Sciatic nerve (tissue), 2 donors: ENCODE measurements around the gene ANO10. TPM values are rescaled to one million over a fixed set of nuclear protein-coding genes. Genes with fewer than 3 reads are reported as not detected.

Source experiments
- ATAC-seq: fragments of 200-7000 bp; cut with Tn5 transposase; one replicate; pipeline ENCODE4 v1.9.1; 2020; ENCODE audit warnings: mild to moderate bottlenecking, moderate library complexity
- DNase-seq: peaks from one replicate; pipeline ENCODE4 v3.0.0-alpha.2; 2020; ENCODE audit warnings: low spot score
- intact Hi-C: fragments of 100-400 bp; cut with DNase I; formaldehyde crosslinking; loops from one replicate; pipeline ENCODE4 v1.14.2; 2022
- total RNA-seq: library from RNA; stranded (reverse); fragmentation: NEBNext Ultra II Directional; extraction: Animal tissue kit (Norgen Biotek cat#: 25700); gene quantifications from one replicate; pipeline ENCODE4 v1.2.1, GENCODE V29; 2021
- donor health status: DM: no; HTN: no; CAD: no.
- donor health status: DM: no; HTN: no; CAD: no.

Gene ANO10
- total RNA-seq, 1 donor from 2014 or later = 30.9 TPM

DNA sequence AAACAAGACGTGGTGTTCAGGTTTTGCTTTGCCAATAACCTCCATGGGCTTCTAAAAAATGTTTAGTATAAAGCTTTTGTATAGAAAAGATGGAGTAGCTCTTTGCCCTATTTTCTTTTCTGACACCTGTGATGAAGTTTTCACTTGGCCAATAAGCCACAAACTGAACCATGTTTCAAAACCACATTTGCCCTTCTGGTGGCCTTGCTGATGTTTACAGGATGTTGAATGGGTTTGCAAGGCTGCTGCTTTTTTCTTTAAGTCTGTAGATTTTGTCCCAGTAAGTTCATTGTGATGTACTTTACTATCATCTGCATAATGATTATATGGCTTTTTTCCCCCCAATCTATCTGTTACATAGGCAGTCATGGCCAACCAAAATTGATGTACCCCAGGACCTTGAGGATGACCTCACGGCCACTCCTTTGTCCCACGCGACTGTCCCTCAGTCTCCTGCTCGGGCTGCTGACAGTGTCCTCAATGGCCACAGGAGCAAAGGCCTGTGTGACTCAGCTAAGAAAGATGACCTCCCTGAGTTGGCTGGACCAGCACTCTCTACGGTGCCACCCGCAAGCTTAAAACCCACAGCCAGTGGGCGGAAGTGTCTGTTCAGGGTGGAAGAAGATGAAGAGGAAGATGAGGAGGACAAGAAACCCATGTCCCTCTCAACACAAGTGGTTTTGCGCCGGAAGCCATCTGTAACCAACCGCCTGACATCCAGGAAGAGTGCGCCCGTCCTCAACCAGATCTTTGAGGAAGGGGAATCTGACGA is 274.6 kb downstream of the ANO10 start:
- ATAC-seq = no peak
- intact Hi-C loops = no loop called here

DNA sequence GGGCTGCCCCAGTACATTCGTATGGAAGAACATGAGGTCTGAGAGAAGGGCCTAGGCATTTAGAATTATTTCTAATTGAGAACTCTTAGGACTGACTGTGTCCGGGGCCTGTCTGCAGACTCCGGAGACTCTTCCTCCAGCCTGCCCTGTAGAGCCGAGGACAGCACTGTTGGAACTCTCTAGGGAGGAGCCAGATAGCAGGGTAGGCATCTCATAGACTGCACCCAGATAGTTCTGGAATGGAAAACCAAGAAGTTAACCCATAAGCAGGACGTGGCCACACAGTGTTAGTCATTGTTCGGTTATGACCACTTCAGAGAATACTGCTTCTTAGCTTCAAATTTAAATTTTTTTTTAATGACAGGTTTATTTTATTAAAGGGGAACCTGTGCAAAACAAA is 275.9 kb downstream of the ANO10 start:
- peak; percentile 27 for ATAC-seq

More for the DNA sequence above, 274.6 kb downstream of the ANO10 start:
- DNase-seq = no peak

DNA sequence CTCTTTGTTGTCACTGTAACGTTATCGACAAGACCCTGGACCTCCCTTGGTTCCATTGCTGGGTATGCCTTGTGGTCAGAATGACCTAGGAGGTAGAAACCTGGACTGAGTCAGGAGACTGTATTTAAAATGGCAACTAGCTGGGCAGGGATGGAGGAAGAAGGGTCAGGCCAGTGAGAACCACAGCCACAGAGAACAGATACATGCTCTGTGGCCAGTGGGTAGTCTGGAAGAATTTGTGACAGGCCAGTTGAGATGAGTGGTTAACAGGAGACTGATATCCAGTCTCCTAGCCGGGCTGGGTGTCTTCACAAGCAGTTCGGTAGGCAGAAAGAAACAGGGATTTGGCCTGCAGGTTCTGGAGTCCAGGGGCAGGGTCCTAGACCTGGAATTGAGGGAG is 276.6 kb downstream of the ANO10 start:
- intact Hi-C loops = no loop called here
- ATAC-seq (no peak), DNase-seq (no peak)

More for the DNA sequence above, 275.9 kb downstream of the ANO10 start:
- intact Hi-C loops = no loop called here
- DNase-seq = no peak

DNA sequence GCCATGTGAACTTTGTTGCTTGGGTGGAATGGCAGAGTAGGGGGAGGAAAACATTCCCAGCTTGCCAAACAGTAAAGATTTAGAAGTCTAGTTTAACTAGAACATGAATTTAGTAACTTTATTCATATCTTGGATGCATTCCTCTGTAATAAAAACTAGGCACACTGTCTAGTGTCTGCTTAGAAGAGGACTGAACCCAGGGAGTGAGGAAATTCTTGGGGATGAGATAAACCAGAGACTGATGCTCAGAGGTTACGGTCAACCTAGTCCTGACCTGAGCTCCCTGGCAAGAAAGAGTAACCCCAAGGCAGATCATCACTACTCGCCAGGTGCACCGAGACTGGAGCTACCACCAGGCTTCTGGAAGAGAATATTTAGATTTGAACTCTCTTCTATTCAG is 277.3 kb downstream of the ANO10 start:
- intact Hi-C loops = no loop called here
- no peak for DNase-seq
- no peak for ATAC-seq

DNA sequence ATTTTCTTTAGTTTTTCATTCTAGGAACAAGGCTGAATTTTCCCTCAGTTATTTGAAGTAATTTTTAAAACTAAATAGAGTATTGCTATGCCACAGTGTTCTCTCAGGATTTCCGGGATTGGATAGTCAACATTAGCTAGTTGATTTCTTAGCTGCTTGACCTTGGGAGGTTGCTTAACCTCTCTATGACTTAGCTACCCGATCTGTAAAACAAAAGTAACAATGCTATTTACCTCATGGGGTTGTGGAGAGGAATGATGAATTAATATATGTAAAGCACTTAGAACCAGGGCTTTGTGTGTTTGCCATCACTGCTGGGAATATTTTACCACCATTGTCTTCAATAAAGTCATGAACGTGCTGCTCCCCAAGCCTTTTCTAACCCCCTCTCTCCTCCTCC is 278.0 kb downstream of the ANO10 start:
- intact Hi-C loops = no loop called here
- ATAC-seq = no peak
- DNase-seq = no peak

DNA sequence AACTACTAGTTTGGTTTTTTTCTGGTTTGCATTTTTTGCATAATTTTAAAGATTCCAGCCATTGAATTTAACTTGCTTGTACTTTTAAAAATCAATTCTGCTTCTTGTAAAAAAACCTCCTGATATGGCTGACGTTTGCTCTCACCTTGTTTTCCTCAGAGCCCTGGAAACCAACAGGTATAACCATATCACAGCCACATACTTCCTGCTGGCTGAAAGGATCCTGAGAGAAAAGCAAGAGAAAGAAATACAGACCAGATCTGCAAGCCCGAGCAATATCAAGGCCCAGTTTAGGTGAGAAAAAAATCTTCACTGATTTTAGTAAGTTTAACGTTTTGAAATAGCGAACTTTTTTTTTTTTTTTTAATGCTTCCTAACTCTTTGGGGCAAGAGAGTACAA is 278.6 kb downstream of the ANO10 start:
- no peak for ATAC-seq
- intact Hi-C loops = no loop called here
- no peak for DNase-seq

DNA sequence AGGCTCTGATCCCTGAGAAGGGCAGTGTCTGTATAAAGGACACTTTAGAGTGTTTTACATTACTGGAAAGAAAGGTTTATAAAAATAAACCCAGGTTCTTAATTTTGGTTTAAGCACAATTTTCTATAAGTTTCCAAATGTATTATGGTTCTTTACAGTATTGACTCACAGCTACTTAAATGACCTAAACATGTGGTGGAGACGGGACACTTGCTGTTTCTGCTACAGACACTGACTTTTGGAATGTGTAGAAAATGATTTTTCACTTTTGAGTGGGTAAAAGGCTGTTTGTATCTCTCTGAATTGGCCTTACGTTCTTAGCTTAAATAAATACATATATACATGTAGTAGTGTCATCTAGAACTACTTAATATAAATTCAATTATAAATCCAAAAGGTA is 280.0 kb downstream of the ANO10 start:
- intact Hi-C loops = no loop called here
- ATAC-seq (no peak), DNase-seq (no peak)

DNA sequence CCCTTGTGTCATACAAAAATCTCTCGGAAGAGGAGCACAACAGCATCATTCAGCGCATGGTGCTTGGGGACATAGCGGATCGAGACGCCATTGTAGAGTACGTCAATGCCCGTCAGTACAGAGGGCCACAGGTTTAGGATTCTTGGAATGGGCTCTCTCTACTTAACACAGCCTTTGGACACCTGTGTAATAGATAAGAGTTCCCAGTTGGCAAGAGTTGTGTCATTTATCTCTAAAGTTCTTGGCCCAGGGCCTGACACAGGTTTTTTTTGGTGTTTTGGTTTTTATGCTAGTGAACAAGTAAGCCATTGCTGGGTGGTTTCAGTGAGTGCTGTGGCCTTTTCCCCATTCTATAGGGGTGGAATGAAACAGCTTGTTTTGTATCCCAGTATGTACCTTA is 281.4 kb downstream of the ANO10 start:
- ATAC-seq (no peak), DNase-seq (no peak)
- intact Hi-C loops = no loop called here

DNA sequence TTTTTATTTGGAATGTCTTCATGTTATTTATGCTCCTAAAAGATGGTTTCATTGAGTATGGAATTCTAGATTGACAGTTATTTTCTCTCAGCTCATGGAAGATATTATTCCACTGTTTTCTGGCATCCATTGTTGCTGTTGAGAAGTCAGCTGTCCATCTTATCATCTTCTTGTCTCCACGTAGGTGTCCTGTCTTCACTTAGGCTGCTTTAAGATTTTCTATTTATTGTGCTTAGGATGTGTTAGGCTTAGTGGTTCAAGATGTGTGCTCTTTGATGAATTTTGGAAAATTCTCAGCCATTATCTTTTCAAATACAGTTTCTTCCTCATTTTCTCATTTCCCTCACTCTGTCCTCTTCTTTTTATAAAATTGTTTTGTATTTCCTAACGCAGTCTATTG is 283.5 kb downstream of the ANO10 start:
- no peak for DNase-seq
- ATAC-seq = no peak
- intact Hi-C loops = no loop called here

DNA sequence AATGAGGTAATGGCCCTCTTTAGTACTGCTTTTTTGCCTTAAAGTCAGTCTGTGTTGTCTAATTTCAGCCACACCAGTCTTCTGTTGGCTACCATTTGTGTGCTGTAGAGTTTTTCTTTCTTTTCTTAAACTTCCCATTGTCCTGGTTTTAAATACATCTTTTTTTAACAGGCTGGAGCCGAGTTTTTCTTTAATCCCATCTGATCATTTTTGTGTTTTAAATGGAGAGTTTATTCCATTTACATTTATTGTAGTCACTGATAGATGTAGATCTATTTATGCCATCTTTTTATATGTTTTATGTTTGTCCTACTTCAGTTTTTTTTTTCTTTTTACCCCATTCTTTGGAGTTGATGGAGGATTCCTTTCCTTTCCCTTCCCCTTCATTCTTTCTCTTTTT is 286.0 kb downstream of the ANO10 start:
- DNase-seq (no peak), ATAC-seq (no peak)
- intact Hi-C loops = no loop called here

DNA sequence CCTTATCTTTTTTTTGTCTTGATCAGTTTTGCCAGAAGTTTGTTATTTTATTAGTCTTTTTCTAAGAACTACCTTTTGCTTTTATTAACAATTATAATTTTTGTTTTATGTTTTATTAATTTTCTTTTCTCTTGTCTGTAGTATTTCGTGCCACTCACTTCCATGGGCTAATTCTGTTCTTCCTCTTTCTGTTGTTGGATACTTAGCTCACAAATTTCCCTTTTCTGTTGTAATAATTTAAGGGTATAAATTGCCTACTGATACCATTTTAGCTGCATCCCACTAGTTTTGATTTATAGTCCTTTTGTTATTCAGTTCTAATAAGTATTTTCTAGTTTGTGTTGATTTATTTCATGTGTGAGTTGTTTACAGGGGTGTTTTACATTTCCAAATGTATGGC is 286.8 kb downstream of the ANO10 start:
- ATAC-seq (no peak), DNase-seq (no peak)
- intact Hi-C loops = no loop called here

DNA sequence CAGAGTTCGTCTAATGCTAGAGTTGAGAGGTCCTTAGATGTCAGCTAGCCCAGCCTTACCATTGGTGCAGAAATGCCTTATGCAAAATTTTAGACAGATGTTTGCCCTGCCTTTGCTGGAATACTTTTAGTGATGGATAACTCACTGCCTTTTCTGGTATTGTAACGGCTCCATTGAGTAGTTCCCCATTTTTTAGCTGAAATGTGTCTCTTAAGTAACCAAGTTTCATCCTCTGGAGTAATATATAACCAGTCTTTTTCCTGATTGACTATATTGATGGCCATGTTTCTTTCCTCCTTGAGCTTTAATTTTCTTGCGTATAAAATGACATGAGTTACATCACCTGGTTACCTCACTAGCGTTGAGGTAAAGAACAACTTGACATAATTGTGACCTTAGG is 290.4 kb downstream of the ANO10 start:
- ATAC-seq (no peak), DNase-seq (no peak)
- intact Hi-C loops = no loop called here

DNA sequence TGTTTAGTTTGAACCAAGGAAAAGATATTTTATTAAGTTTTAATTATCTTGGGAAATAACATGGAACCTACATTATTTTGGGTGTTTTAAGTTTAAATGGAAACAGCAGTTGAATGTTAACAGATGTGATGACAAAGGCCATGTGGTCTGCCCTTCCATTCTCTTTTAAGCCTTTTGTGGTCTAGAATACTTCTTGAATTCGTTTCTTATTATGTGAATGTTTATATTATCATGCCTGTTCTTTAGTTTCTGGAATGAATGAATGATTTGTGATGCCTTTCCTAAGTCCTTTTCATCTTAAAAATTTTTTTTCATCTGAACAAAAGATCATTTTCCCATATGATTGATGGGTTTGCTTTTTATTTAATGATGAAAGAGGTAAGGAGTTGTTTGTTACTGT is 290.8 kb downstream of the ANO10 start:
- ATAC-seq (no peak), DNase-seq (no peak)
- intact Hi-C loops = no loop called here

DNA sequence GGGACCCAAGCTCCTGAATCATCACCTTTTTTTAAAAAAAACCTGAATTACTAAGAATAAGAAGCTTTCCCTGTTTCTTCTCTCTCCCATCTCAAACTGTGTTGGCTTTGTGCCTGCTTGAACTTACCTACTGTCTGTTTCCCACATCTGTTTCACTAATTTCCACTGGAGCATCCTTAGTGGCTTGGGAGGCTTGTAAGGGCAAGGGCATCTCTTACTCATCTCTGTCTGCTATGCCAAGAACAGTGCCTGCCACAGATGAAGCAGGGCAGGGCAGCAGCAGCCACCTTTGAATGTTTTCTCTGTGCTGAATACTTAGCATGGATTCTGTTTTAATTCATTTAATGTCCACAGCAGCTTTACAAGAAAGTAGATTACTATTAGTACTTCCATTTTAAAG is 293.2 kb downstream of the ANO10 start:
- intact Hi-C loops = no loop called here
- DNase-seq = no peak
- no peak for ATAC-seq

DNA sequence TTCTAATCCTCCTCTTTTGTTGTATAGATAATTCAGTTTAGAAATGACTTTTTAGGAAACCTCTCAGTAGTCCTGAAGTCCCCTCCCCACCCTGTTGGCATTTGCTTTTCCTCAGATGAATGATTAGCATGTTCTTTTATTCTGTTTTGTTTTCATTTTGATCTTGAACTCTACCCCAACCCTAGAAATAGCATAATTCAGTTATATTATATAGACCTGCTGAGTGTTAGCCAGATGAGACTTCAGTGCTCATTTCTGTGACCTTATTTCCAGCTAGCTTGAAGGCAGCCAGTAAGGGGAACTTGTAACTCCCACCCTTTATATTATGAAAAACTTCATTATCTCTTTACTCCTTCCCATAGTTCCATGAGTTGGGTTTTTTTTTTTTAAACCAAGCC is 294.2 kb downstream of the ANO10 start:
- ATAC-seq = no peak
- intact Hi-C loops = no loop called here
- no peak for DNase-seq

DNA sequence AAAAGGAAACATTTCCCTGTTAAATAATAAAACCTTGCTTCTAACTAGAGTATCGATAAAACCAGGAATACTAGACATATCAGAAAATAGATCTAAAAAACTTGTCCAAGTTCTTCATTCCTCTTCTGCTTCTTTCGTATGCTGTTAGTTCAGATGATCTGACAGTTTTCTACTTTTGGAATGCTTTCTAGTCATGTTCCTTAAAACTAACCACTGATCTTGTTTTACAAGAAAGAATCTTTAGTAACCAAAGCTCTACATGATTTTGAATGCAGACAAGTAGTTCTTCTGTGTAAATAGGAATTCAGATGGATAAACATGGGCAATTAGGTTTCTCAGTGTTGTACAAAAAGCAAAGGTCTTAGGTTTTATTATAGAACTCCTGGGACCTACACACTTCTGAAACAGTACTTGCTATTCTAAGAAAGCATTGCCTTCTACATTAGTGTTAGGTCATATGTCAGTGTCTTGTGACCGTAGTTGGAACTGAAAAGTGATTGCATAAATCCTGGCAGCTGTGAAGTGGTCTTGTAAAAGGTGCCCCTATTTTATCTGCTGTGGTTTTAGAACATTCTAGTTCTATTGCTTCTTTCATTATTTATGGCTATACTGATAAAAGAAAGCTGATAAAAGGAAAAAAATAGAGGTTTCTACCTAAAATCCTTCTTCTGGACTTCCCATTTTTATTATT is 294.8 kb downstream of the ANO10 start:
- DNase-seq = no peak
- intact Hi-C loops = no loop called here
- peak; percentile 93 for ATAC-seq

DNA sequence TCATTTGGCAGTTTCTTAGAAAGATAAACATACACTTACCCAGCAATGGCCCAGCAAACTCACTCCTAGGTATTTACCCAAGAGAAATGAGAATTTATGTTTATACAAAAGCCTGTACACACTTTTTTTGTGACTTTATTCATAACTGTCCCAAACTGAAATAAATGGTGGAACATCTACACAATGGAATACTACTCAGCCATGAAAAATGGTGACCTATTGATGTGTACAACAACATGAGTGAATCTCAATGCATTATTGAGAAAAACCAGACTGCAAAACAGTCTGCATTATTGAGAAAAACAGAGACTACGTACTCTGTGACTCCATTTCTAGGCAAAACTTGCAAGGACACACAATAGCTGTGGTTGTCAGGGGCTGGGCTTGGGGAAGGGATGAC is 298.3 kb downstream of the ANO10 start:
- DNase-seq (no peak), ATAC-seq (no peak)
- intact Hi-C loops = no loop called here

DNA sequence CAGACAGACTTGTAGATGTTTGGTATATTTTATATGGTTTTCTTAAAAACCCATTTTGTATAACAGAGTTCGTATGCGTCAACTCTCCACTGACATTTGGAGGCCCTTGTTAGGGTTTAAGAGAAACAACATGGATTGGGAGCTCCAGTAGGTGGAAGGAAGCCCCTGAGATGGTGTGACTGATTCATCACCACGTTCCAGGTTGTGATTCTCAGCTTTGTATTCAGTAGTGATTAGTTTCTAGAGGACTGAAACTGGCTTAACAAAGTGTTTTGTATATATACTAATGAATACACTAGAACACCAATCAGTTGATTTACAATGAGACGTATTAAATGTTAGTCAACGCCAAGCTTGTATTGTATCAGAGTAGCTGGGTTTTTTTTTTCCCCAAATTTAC is 301.5 kb downstream of the ANO10 start:
- no peak for ATAC-seq
- no peak for DNase-seq
- intact Hi-C loops = no loop called here

DNA sequence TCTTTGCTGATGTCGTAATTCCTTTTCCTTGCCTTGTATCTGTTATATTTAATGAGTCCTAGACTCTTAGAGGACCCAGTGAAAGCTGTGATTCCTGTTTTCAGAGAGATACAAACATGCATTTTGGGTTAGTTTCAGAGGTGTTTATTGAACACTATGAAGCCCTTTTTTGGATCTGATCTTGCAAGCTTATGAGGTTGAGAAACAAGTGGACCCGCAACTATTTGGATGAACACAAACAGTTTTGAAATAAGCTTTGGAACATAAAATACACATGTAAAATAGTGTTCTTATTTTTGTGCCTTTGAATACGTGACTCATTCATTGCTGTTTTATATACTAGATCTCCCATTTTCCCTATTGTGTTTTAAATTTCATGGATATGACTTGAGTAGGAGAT is 302.0 kb downstream of the ANO10 start:
- ATAC-seq (peak; percentile 15), DNase-seq (no peak)
- intact Hi-C loops = no loop called here

DNA sequence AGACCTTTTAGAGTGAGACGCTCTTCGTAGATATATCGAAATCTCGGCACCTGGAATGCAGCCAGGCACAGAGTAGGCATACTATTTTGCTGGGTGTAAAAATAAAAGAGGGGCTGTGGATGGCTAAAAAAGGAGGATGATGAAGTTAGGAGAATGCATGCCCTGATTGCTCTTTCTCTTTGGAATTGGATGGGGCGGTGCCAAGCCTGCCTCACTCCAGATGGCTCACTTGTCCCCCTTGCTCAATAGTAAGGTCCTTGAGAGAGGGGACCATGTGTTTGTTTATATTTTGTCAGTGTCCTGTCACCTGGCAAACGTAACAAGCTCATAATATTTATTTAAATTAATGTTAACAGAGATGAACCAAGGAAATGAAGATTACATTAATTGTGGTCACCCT is 302.4 kb downstream of the ANO10 start:
- no peak for DNase-seq
- intact Hi-C loops = no loop called here
- peak; percentile 56 for ATAC-seq
